ENCODE data around the gene C15orf39. TPM values are rescaled to one million over a fixed set of nuclear protein-coding genes. Genes with fewer than 3 reads are reported as not detected.
"Not testable (repeated sequence)": the region's sequence is repeated elsewhere in the genome, so short reads cannot be mapped to it uniquely, and the experiment has no call there.

C15orf39 gene
- total RNA-seq, 1 donor = 54.0 TPM

DNA sequence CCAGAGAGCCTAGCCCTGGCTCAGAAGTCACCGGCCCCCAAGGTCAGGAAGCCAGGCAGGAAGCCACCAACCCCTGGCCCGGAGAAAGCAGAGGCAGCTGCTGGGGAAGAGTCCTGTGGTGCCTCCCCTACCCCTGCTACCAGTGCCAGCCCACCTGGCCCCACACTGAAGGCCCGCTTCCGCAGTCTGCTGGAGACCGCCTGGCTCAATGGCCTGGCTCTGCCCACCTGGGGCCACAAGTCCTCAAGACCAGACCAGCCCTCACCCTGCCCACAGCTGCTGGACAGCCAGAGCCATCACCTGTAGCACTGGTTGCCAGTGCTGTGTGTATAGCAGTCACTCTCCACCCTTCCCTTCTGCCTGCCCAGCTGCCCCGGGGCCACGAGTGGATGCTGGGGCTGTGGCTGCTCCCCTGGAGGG, 9.1 kb downstream of the C15orf39 start:
- Histone ChIP-seq H3K4me3 (ENCODE audit: low read length) (no peak overlapping the region), H3K27me3 (ENCODE audit: insufficient read depth, low read length) (no peaks in the 10 kb centered on the region), H3K9me3 (ENCODE audit: low read depth, low read length) (no peaks in the 10 kb centered on the region), H3K4me1 (ENCODE audit: insufficient read depth, low read length) (peaks cover 23% of the 10 kb centered on the region)

DNA sequence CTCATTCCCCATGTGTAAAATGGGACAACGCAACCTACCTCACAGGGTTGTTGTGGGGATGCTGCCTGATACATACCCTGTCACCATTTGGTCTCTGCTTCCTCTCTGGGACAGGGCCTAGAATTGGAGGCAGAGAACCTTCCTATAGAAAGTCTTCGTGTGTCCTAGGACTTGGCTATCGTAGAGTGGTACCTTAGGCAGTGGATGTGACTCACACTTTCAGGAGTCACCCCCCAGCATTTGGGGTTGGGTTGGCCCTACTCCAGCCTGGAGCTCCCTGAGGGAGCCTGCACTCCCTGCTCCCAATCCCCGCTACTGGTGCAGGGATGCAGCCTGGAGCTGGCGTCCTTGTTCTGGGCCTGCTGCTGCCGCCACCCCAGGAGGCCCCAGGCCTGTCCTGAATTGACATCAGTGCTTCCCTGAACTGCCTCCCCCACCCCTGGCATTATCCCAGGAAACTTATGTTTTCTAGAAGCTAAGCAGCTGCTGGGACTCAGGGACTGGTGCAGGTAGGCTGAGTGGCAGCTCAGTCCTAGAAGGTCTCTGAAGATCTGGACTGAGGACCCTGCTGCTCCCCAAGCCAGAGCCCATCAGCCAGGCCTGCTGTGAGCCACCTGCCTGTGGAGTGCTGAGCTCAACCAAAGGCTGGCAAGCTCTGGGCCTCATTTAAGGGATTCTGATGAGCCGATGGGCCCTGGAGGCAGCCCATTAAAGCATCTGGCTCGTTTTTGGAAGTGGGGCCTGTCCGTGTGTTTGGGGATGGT, 9.9 kb downstream of the C15orf39 start:
- Histone ChIP-seq H3K9me3 (ENCODE audit: low read depth, low read length) (no peaks in the 10 kb centered on the region), H3K27me3 (ENCODE audit: insufficient read depth, low read length) (no peaks in the 10 kb centered on the region), H3K4me3 (ENCODE audit: low read length) (no peak overlapping the region), H3K4me1 (ENCODE audit: insufficient read depth, low read length) (peaks cover 23% of the 10 kb centered on the region)

DNA sequence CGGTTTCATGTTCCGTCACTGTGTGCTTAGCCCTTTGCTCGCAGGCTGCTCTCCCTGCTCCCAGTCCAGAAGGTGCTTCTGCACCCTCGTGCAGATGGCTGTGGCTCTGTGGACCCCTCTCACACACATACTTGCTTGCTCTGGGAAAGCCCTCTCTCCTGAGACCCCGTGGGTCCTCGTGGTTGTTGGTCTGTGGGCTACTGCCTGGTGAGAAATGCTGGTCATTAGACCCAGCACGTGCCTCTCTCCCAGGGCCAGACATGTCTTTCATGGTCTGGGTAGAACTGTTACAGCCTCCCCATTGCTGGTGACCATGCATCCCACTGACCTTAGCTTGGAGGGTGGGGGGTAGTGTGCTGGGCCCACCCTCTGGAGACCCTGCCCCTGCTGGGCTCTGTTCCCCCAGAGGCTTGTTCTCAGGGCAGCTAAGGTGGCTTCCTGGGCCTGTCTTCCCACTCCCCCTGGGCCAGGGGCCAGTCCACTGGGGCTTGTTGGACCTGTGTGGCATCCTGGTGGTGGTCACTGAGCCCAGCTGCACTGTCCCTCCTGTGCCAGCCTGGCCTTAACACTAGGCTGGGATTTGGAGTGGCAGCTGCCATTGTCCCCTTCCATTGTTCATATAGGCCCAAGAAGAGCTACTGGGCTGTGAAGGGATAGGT, 10.6 kb downstream of the C15orf39 start:
- Histone ChIP-seq H3K9me3 (ENCODE audit: low read depth, low read length) (no peaks in the 10 kb centered on the region), H3K27me3 (ENCODE audit: insufficient read depth, low read length) (no peaks in the 10 kb centered on the region), H3K4me3 (ENCODE audit: low read length) (no peak overlapping the region), H3K4me1 (ENCODE audit: insufficient read depth, low read length) (peaks cover 23% of the 10 kb centered on the region)

DNA sequence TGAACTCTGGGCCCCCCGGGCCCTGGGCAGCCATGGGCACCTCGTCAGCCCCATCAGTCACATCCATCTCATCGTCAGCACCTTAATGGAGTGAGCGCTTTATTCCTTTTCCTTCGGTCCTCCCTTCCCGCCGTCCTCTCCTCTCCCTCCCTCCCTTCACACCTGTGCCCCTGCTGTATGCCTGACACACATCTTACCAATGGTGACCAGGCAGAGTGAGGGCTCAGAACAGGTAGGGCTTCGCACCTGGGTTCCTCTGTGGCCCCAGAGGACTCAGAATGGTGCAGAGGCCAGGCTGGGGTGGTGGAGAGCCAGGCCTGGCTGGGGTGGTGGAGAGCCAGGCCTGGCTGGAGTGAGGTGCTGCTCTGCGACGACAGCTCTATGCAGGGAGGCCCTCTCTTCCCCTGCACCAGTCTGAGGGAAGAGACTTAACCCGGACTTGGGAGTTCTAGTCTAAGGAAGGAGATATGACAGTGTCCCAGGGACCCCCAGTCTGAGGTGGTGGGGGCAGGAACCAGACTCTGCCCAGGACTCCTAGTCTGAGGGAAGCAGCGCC, 11.6 kb downstream of the C15orf39 start:
- Histone ChIP-seq H3K27me3 (ENCODE audit: insufficient read depth, low read length) (no peaks in the 10 kb centered on the region), H3K9me3 (ENCODE audit: low read depth, low read length) (no peaks in the 10 kb centered on the region), H3K4me3 (ENCODE audit: low read length) (no peak overlapping the region), H3K4me1 (ENCODE audit: insufficient read depth, low read length) (peaks cover 21% of the 10 kb centered on the region)

DNA sequence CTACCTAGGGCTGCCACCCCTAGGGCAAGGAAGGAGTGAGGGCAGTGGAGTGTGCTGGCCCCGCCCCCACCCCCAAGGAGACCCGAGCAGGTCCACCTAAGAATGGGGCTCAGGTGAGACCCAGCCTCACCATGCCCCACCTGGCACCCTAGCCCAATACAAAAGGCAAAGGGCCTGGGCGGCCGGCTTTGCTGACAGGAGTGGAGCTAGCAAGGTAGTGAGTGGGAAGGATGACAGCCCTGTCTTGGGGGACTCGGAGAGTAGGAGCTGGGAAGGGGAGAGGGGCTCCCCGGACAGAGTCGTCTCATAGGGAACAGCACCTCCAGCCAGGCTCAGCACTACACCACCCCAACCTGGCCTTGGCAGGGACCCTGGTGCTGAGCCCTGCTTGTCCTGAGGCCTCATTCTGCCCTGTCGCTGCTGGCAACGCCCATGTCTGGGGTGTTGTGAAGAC, 12.1 kb downstream of the C15orf39 start:
- Histone ChIP-seq H3K4me1 (ENCODE audit: insufficient read depth, low read length) (peaks cover 16% of the 10 kb centered on the region), H3K4me3 (ENCODE audit: low read length) (no peak overlapping the region), H3K9me3 (ENCODE audit: low read depth, low read length) (no peaks in the 10 kb centered on the region), H3K27me3 (ENCODE audit: insufficient read depth, low read length) (no peaks in the 10 kb centered on the region)

DNA sequence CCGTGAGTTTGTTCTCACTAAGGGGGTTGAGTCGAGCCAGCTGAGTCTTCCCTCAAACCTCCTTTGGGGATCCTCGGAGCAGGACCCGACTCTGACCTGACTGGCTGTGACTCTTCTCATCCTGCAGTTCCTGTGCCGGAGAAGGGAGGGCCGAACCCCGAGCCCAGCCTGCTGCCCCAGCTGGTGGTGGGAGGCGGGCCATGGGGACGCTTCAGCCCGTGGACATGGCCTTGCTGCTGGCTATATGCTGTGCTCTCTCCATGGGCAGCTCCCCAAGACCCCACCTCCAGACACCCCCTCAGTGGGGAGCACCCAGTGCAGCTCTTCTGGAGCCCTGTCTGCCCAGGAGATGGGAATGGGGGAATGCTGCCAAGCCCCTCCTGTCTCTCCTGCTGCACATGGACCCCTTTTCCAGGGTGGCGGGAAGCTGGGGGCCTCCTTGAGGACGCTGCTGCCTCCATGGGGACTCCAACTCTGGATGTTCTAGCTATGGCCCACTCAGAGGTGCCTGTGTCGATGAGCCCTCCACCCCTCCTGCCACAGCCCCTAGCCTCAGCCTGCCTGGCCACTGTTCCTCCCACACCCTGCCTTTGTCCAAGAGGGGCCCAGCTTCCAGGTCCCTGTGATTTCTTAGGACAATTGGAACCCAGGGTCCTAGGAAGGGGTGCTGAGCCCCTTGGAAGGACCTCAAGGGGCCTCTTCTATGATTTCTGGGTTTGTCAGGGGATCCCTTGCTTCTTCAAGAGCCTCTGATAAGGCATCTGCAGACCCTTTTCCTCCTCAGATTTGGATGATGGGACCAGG, 12.8 kb downstream of the C15orf39 start:
- Histone ChIP-seq H3K9me3 (ENCODE audit: low read depth, low read length) (no peaks in the 10 kb centered on the region), H3K4me3 (ENCODE audit: low read length) (no peak overlapping the region), H3K27me3 (ENCODE audit: insufficient read depth, low read length) (no peaks in the 10 kb centered on the region), H3K4me1 (ENCODE audit: insufficient read depth, low read length) (peaks cover 15% of the 10 kb centered on the region)

DNA sequence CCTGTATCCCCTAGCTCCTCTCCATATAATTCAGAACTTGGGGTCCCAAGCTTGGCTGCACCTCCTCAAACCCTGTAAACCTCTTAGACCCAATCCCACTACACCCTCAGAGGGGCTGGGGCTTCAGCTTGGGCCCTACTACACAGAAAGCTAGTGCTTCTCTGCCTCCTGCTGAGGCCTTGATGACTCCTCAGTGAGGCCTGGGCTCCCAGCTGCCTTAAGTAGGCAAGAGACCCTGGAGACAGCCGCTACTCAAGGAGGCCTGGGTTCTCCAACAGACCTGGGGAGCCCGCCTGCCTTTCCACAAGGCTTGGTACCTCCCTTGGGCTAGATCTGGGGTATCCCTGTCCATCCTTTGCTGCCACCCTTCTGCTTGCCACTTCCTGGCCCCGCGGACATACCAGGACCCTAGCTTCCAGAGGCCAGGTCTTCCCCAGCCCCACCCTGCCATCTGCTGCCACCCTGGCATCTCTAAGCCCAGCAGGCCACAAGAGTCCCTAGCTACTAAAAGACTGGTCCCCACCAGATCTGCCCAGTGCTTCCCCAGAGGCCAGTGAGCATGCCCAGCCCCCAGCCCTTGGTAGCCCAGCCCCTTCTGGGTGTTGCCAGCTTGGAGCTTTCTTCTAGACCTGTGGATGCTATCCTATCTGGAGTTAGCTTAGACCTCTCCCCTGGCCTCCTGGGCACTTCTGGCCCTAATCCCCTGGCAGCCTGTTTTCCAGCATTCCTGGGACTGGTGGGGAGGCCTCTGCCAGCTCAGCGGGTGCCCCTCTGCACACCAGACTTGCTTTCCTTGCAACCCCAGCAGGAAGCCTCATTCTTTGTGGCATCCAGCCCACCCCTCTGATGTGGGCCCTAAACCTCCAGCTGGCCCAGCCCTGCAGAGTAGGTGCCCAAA, 13.7 kb downstream of the C15orf39 start:
- Histone ChIP-seq H3K4me1 (ENCODE audit: insufficient read depth, low read length) (peaks cover 14% of the 10 kb centered on the region), H3K9me3 (ENCODE audit: low read depth, low read length) (no peaks in the 10 kb centered on the region), H3K27me3 (ENCODE audit: insufficient read depth, low read length) (no peaks in the 10 kb centered on the region), H3K4me3 (ENCODE audit: low read length) (no peak overlapping the region)

DNA sequence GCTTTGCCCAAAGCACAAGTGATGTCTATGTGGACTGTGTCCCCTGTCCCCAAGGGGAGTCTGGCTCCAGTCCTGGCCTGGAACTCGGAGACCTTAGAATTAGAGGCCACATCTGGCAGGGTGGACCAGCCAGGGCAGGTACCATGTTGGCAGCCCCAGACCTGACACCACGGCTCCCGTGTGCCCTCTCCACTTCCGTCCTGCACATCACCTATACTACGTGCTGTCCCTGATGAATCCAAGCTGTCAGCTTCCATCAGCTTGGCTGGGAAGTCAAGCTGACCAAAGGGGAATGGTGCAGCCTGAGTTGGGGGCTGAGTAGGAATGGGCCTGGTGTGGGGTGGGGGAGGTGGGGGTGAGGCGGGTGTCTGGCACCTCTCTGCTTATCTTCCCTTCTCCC, 15.3 kb downstream of the C15orf39 start:
- Histone ChIP-seq H3K4me1 (ENCODE audit: insufficient read depth, low read length) (peaks cover 11% of the 10 kb centered on the region), H3K4me3 (ENCODE audit: low read length) (no peak overlapping the region), H3K9me3 (ENCODE audit: low read depth, low read length) (no peaks in the 10 kb centered on the region), H3K27me3 (ENCODE audit: insufficient read depth, low read length) (no peaks in the 10 kb centered on the region)

DNA sequence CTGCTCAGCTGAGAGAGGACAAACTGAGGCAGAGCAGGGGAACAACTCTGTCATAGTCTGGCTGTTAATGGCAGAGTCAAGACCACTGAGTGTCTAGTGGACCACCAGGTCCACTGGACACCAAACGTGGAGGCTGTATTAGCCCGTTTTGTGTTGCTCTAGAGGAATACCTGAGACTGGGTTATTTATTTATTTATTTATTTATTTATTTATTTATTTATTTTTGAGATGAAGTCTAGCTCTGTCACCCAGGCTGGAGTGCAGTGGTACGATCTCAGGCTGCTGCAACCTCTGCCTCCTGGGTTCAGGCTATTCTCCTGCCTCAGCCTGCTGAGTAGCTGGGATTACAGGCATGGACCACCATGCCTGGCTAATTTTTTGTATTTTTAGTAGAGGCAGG, 15.9 kb downstream of the C15orf39 start:
- H3K9me3 ChIP-seq (ENCODE audit: low read depth, low read length); H3K4me3 ChIP-seq (ENCODE audit: low read length); H3K27me3 ChIP-seq (ENCODE audit: insufficient read depth, low read length): not testable (repeated sequence)
- H3K4me1 ChIP-seq (ENCODE audit: insufficient read depth, low read length) = peaks cover 11% of the 10 kb centered on the region

DNA sequence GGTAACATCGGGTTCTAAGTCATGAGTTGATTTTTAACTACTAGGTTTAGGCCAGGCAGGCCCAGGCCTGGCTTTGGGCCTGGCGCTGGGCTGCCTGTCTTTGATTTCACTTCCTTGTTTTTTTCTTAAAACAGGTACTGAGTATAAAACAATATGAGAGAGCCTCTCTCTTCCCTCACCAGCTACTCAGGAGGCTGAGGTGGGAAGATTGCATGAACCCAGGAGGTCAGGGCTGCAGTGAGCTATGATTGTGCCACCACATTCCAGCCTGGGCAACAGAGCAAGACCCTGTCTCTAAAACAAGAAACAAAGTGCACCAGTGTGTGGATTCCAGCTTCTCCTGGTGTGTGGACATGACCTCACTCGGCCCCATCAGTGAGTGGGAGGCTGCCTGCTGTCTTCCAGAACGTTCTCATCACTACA, 17.8 kb downstream of the C15orf39 start:
- not testable (repeated sequence) for H3K9me3 ChIP-seq (ENCODE audit: low read depth, low read length); H3K4me3 ChIP-seq (ENCODE audit: low read length); H3K27me3 ChIP-seq (ENCODE audit: insufficient read depth, low read length)
- peaks cover 11% of the 10 kb centered on the region for H3K4me1 ChIP-seq (ENCODE audit: insufficient read depth, low read length)

DNA sequence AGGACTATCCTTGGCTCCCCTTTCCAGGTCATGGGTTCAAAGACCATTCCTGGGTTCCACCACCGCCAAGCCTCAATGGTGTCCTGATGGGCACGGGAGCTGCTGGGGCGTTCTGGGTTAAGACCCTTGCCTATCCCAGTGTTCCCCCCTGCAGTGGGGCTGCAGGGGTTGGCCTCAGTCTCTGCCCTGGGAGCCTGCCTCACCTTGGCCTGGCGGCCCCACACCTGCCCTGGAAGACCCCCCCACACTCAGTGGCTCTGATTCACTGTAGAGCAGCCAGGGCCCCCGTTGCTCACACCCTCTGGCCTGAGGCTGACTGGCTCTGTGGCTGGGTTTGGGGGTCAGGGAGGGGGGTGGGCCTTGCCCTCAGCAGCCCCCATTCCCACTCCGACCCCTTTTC, 22.0 kb downstream of the C15orf39 start:
- H3K4me3 ChIP-seq (ENCODE audit: low read length) = no peak overlapping the region

DNA sequence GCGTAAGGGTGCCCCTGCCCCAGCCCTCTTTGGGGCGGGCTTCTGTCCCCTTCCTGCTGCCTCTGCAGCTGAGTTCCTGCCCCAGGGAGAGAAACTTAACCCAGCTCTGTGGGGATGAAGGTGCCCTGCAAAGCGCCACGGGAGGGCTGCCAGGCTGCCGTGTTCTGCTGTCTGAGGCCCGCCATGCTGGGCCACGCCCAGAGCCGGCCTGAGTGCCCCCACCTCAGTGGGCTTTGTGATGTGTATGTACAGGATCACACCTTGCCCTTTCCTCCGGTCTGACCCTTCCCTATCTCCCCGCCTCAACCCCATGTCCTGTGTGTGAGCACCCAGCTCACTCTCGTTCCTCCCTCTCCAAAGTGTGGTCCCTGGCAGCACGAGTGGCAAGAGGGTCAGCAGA, 22.6 kb downstream of the C15orf39 start:
- no peaks in the 10 kb centered on the region for H3K27me3 ChIP-seq (ENCODE audit: insufficient read depth, low read length)
- no peak overlapping the region for H3K4me3 ChIP-seq (ENCODE audit: low read length)
- H3K9me3 ChIP-seq (ENCODE audit: low read depth, low read length) = no peaks in the 10 kb centered on the region
- H3K4me1 ChIP-seq (ENCODE audit: insufficient read depth, low read length) = peaks cover 8% of the 10 kb centered on the region

More for the DNA sequence above, 22.0 kb downstream of the C15orf39 start:
- H3K27me3 ChIP-seq (ENCODE audit: insufficient read depth, low read length) = no peaks in the 10 kb centered on the region
- H3K9me3 ChIP-seq (ENCODE audit: low read depth, low read length) = no peaks in the 10 kb centered on the region
- peaks cover 11% of the 10 kb centered on the region for H3K4me1 ChIP-seq (ENCODE audit: insufficient read depth, low read length)

DNA sequence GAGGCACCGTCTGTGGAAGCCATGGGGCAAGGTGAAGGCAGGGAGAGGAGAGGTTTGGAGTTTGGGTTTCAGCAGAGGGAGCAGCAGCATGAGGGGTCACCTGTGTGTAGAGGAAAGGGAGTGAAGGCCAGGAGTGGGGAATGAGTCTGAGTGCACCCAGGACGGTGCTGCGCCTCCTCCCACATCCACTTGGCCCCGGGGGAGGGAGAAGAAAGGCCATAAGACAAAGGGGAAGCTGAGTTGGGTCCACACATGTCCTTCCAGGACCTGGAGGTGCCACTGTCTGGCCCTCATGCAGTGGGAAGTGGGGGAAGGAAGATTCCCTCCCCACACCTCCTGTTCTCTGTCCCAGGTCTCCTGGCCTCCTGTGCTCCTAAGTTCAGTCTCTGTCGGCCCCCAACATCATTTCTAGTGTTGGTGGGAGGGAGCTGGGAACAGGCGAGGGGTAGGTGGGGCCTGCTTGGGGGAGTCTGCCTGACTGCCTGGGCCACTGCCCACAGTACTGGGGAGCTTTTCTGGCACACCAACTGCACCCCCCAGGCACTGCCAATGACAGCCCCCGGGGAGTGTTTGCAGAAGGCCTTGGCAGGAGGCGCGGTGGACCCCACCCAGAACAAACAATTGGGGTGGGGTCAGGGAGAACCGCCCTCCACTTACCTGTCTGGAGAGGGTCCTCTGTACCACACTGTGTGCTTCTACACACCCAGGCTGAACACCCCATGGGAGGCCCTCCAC, 23.6 kb downstream of the C15orf39 start:
- not testable (repeated sequence) for H3K4me1 ChIP-seq (ENCODE audit: insufficient read depth, low read length); H3K9me3 ChIP-seq (ENCODE audit: low read depth, low read length); H3K4me3 ChIP-seq (ENCODE audit: low read length); H3K27me3 ChIP-seq (ENCODE audit: insufficient read depth, low read length)

All from mononuclear cell (primary cell).